GM10248 (cell line): ENCODE data around the gene TBC1D5.

Experiments used
- CTCF ChIA-PET: fragments of 300-600 bp; sonication (Branson Sonifier 250); formaldehyde crosslinking; extraction: SDS; loops from one replicate; lab custom pipeline; 2021; ENCODE audit warnings: antibody characterized with exemption; lab: Yijun Ruan, JAX
- POLR2A ChIA-PET: fragments of 350-650 bp; sonication (Branson Sonifier 250); formaldehyde crosslinking; extraction: SDS; loops from one replicate; lab custom pipeline; 2020; ENCODE audit warnings: antibody characterized with exemption; lab: Yijun Ruan, JAX
- DNase-seq: peaks from one replicate; pipeline ENCODE4 v3.0.0; 2012; ENCODE audit errors: extremely low spot score
- CTCF ChIP-seq: IDR thresholded peaks from 2 replicates; pipeline ENCODE4 v1.5.1; 2012; ENCODE audit warnings: mild to moderate bottlenecking, low read depth; ENCODE audit errors: extremely low read depth, missing control alignments, control extremely low read depth

The TBC1D5 gene

GRCh38 chr3:17153209-17153608 lies 589.2 kb downstream of the TBC1D5 start:
- no peak for DNase-seq
- POLR2A ChIA-PET = no interaction called here
- CTCF ChIA-PET = interaction anchor here (0.9 to 1.7 kb wide), 3 partner anchors 11 to 269 kb away, joined by 3 to 5 read pairs (median 3); no protein-coding TSS in a partner anchor
- no peak for TF ChIP-seq CTCF

GRCh38 chr3:17151598-17152373 lies 590.6 kb downstream of the TBC1D5 start:
- ChIA-PET CTCF (interaction anchor here (0.9 to 1.4 kb wide), 6 partner anchors 13 to 98 kb away, joined by 3 to 6 read pairs (median 3); no protein-coding TSS in a partner anchor), POLR2A (interaction anchor here (0.6 to 0.9 kb wide), 3 partner anchors 28 to 247 kb away, joined by 4 to 10 read pairs (median 4); no protein-coding TSS in a partner anchor)
- TF ChIP-seq CTCF = no peak
- DNase-seq = peak; percentile 88

- ChIA-PET POLR2A (no interaction called here), CTCF (interaction anchor here (0.7 kb wide), 1 partner anchor 34 kb away, joined by 3 read pairs; no protein-coding TSS in a partner anchor)
- no peak for DNase-seq
- TF ChIP-seq CTCF = no peak
Observed at GRCh38 chr3:17149076-17149475, 593.4 kb downstream of the TBC1D5 start.

GRCh38 chr3:17144665-17144993 lies 597.8 kb downstream of the TBC1D5 start:
- POLR2A ChIA-PET = no interaction called here

GRCh38 chr3:17143893-17144664 lies 598.4 kb downstream of the TBC1D5 start:
- no peak for DNase-seq
- TF ChIP-seq CTCF = no peak
- CTCF ChIA-PET = no interaction called here
- POLR2A ChIA-PET = no interaction called here

More at GRCh38 chr3:17144665-17144993, 597.8 kb downstream of the TBC1D5 start:
- no peak for TF ChIP-seq CTCF
- CTCF ChIA-PET = interaction anchor here (1.2 kb wide), 1 partner anchor 13 kb away, joined by 3 read pairs; no protein-coding TSS in a partner anchor
- no peak for DNase-seq

GRCh38 chr3:17142516-17142915 lies 599.9 kb downstream of the TBC1D5 start:
- ChIA-PET POLR2A (no interaction called here), CTCF (no interaction called here)
- no peak for DNase-seq
- TF ChIP-seq CTCF = no peak
